ENCODE results near the gene FAM168A. TPM values are rescaled to one million over a fixed set of nuclear protein-coding genes. Genes with fewer than 3 reads are reported as not detected.

FAM168A gene
- total and polyA plus RNA-seq, 10 of the 15 experiments (the other 5 are each of a cell fraction or from before 2014, with no cell fraction given): 1.7 to 20.0 (median 10.0) TPM

DNA sequence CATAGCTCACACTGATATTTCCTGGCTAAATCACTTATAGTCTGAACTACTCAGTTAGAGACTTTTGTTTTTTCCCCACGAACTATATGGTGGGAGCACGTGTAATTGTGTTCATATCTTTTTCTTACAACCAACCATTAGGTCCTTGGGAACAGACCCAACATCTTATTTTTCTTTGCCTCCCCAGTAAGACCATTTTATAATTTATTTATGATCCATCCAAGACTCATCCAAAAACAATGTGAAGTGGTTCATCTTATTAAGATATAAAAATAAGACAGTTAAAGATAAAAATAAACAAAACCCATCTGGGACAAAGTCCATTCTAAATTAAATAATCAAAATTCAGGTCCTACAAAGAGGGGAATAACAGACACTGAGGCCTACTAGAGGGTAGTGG, 90.8 kb downstream of the FAM168A start (continued):
- TF ChIP-seq, protein P1, sequence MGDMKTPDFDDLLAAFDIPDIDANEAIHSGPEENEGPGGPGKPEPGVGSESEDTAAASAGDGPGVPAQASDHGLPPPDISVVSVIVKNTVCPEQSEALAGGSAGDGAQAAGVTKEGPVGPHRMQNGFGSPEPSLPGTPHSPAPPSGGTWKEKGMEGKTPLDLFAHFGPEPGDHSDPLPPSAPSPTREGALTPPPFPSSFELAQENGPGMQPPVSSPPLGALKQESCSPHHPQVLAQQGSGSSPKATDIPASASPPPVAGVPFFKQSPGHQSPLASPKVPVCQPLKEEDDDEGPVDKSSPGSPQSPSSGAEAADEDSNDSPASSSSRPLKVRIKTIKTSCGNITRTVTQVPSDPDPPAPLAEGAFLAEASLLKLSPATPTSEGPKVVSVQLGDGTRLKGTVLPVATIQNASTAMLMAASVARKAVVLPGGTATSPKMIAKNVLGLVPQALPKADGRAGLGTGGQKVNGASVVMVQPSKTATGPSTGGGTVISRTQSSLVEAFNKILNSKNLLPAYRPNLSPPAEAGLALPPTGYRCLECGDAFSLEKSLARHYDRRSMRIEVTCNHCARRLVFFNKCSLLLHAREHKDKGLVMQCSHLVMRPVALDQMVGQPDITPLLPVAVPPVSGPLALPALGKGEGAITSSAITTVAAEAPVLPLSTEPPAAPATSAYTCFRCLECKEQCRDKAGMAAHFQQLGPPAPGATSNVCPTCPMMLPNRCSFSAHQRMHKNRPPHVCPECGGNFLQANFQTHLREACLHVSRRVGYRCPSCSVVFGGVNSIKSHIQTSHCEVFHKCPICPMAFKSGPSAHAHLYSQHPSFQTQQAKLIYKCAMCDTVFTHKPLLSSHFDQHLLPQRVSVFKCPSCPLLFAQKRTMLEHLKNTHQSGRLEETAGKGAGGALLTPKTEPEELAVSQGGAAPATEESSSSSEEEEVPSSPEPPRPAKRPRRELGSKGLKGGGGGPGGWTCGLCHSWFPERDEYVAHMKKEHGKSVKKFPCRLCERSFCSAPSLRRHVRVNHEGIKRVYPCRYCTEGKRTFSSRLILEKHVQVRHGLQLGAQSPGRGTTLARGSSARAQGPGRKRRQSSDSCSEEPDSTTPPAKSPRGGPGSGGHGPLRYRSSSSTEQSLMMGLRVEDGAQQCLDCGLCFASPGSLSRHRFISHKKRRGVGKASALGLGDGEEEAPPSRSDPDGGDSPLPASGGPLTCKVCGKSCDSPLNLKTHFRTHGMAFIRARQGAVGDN (IDR thresholded peaks at IDR 0.05): no peak
- TF ChIP-seq YY1 (IDR thresholded peaks at IDR 0.05; ENCODE audit: low read depth, low read length) (no peak), SIX5 (IDR thresholded peaks at IDR 0.05; ENCODE audit: low read depth, low read length, severe bottlenecking) (no peak), IKZF1 (conservative IDR thresholded peaks at IDR 0.05) (no peak)

DNA sequence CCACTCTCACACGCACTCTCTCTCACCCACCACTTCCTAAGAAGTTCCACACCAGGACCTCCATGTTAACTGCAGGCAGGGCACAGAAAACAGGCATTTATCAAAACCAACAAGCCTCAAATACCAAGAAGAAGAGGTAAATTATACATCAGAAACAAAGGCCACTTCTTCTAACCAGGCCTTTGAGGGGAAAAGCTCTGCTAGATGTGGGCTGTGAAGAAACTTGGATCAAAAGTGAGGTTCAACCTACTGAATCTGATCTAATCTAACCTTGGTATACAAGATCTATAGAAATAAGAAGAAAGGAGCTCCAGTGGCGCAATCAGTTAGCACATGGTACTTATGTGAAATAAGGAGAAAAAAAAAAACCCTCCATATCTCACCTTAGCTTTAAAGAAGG, 91.9 kb downstream of the FAM168A start:
- no peaks in the 10 kb centered on the region for H3K27me3 ChIP-seq (replicated peaks in 1 of 2; ENCODE audit: control insufficient read depth in 2 of 2, insufficient read depth in 2 of 2, low read length in 1 of 2)
- POLR2A ChIA-PET: interaction anchor here (0.8 to 1.0 kb wide), 2 partner anchors 9 to 38 kb away, joined by 3 read pairs; no protein-coding TSS in a partner anchor
- WGBS (ENCODE audit: insufficient coverage, insufficient replicate concordance, low lambda C conversion rate, missing lambda C conversion rate): 96% methylated on average over 2 of the region's 2 CpGs
- no peak overlapping the region for H3K4me2 ChIP-seq (ENCODE audit: control insufficient read depth, insufficient read depth)
- no peaks in the 10 kb centered on the region; the same call in 2 of the 3 replicates for H3K9me3 ChIP-seq (replicated peaks; ENCODE audit: control insufficient read depth, insufficient read depth, low read length)
- no peaks in the 10 kb centered on the region for H3K4me1 ChIP-seq (ENCODE audit: control insufficient read depth, insufficient read depth, low read length)
- in situ Hi-C loops (cut with MboI): no loop called here
- H4K20me1 ChIP-seq (ENCODE audit: control insufficient read depth, insufficient read depth): no peaks in the 10 kb centered on the region
- no peak overlapping the region for H2AFZ ChIP-seq (ENCODE audit: control insufficient read depth, low read depth, low read length)
- intact Hi-C loops (cut with micrococcal nuclease; ENCODE audit: unreplicated experiment): no loop called here
- DNase-seq (ENCODE audit: low read depth, low spot score) (no peak), FAIRE-seq (no peak), ATAC-seq (no peak)
- no TSS peak for BruUV-seq (replicated peaks)
- H3K27ac ChIP-seq (ENCODE audit: control insufficient read depth, insufficient read depth): no peak overlapping the region
- CTCF ChIA-PET: interaction anchor here (1.2 to 2.2 kb wide), 3 partner anchors 18 to 60 kb away, joined by 3 to 7 read pairs (median 3); no protein-coding TSS in a partner anchor
- H3K79me2 ChIP-seq (ENCODE audit: control insufficient read depth, insufficient read depth, low read length): no peaks in the 10 kb centered on the region
- no peak overlapping the region for H3K4me3 ChIP-seq
- H3K36me3 ChIP-seq (ENCODE audit: control insufficient read depth in 2 of 2, insufficient read depth in 2 of 2, low read length in 1 of 2): no peaks in the 10 kb centered on the region
- H3K9ac ChIP-seq (ENCODE audit: control insufficient read depth, insufficient read depth, low read length): no peak overlapping the region
- RAD21 ChIA-PET (ENCODE audit: unreplicated experiment): no interaction called here
- SMC1A ChIA-PET (ENCODE audit: uncharacterized antibody, unreplicated experiment): interaction anchor here (1.1 to 2.1 kb wide), 3 partner anchors 11 to 27 kb away, joined by 4 to 10 read pairs (median 4); no protein-coding TSS in a partner anchor
- TF ChIP-seq, protein P2, sequence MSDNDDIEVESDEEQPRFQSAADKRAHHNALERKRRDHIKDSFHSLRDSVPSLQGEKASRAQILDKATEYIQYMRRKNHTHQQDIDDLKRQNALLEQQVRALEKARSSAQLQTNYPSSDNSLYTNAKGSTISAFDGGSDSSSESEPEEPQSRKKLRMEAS (IDR thresholded peaks at IDR 0.05; ENCODE audit: low read depth, low read length): no peak
- TF ChIP-seq HDGF (IDR thresholded peaks at IDR 0.05) (no peak), POU2F2 (IDR thresholded peaks at IDR 0.05; ENCODE audit: borderline replicate concordance, low read depth, low read length) (no peak), IRF5 (IDR thresholded peaks at IDR 0.05; ENCODE audit: borderline replicate concordance) (no peak), KDM1A (IDR thresholded peaks at IDR 0.05; ENCODE audit: borderline replicate concordance) (no peak)
- TF ChIP-seq, protein P3, sequence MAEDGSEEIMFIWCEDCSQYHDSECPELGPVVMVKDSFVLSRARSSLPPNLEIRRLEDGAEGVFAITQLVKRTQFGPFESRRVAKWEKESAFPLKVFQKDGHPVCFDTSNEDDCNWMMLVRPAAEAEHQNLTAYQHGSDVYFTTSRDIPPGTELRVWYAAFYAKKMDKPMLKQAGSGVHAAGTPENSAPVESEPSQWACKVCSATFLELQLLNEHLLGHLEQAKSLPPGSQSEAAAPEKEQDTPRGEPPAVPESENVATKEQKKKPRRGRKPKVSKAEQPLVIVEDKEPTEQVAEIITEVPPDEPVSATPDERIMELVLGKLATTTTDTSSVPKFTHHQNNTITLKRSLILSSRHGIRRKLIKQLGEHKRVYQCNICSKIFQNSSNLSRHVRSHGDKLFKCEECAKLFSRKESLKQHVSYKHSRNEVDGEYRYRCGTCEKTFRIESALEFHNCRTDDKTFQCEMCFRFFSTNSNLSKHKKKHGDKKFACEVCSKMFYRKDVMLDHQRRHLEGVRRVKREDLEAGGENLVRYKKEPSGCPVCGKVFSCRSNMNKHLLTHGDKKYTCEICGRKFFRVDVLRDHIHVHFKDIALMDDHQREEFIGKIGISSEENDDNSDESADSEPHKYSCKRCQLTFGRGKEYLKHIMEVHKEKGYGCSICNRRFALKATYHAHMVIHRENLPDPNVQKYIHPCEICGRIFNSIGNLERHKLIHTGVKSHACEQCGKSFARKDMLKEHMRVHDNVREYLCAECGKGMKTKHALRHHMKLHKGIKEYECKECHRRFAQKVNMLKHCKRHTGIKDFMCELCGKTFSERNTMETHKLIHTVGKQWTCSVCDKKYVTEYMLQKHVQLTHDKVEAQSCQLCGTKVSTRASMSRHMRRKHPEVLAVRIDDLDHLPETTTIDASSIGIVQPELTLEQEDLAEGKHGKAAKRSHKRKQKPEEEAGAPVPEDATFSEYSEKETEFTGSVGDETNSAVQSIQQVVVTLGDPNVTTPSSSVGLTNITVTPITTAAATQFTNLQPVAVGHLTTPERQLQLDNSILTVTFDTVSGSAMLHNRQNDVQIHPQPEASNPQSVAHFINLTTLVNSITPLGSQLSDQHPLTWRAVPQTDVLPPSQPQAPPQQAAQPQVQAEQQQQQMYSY (CRISPR knock-in tag; IDR thresholded peaks at IDR 0.05): no peak
- TF ChIP-seq, protein P4, sequence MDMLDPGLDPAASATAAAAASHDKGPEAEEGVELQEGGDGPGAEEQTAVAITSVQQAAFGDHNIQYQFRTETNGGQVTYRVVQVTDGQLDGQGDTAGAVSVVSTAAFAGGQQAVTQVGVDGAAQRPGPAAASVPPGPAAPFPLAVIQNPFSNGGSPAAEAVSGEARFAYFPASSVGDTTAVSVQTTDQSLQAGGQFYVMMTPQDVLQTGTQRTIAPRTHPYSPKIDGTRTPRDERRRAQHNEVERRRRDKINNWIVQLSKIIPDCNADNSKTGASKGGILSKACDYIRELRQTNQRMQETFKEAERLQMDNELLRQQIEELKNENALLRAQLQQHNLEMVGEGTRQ (IDR thresholded peaks at IDR 0.05; ENCODE audit: borderline replicate concordance, low read depth, low read length): no peak
